PFSK-1 (cell line): ENCODE data around the gene CREB3L1.

Experiments used
- FOXP2 ChIP-seq: optimal IDR thresholded peaks from 2 replicates; pipeline ENCODE3; 2011; ENCODE audit warnings: borderline replicate concordance, control low read depth, inconsistent platforms; ENCODE audit not compliant: insufficient read depth; ENCODE audit errors: extremely low read length, extremely low read depth
- POLR2AphosphoS5 ChIP-seq: IDR thresholded peaks from 2 replicates; pipeline ENCODE4 v1.6.1; 2012; ENCODE audit warnings: low read depth, mild to moderate bottlenecking, control low read depth, low read length, moderate library complexity
- SIN3A ChIP-seq: IDR thresholded peaks from 2 replicates; pipeline ENCODE4 v1.6.1; 2012; ENCODE audit warnings: mild to moderate bottlenecking, low read length, moderate library complexity, borderline replicate concordance; ENCODE audit not compliant: insufficient read depth
- TAF1 ChIP-seq: IDR thresholded peaks from 2 replicates; pipeline ENCODE4 v1.6.1; 2012; ENCODE audit warnings: low read length, control low read depth, borderline replicate concordance; ENCODE audit not compliant: insufficient read depth
- TF ChIP-seq, protein P1 (sequence below), 2 experiments: IDR thresholded peaks; 2 replicates each; pipeline versions ENCODE4 v1.6.1 to v1.8.0; 2011 to 2012; ENCODE audit warnings: low read depth in 2 of 2, low read length in 2 of 2, control low read depth in 1 of 2, inconsistent platforms in 1 of 2, mild to moderate bottlenecking in 1 of 2, moderate library complexity in 1 of 2; ENCODE audit not compliant: insufficient read depth in 1 of 2

The CREB3L1 gene

DNA sequence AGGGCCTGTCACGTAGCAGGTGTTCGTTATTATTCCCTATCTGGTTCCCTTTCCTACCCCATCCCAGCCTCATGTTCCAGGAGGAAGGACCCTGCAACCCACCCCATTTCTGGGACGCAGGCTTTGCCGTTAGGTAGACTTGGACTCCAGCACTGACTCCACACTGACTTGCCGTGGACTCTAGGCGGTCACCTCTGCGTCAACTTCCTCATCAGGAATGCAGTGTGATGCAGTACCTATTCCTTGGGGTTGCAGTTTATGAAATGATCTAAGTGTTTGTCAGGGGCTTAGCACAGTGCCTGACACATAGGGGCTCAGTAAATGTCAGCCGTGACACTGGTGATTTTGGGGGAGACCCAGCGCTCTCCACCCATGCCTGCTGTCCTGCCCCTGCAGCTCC is 86.6 kb downstream of the CREB3L1 start:
- no peak for TF ChIP-seq POLR2AphosphoS5
- TF ChIP-seq TAF1, result no peak
- TF ChIP-seq FOXP2, result no peak
- TF ChIP-seq, protein P1, sequence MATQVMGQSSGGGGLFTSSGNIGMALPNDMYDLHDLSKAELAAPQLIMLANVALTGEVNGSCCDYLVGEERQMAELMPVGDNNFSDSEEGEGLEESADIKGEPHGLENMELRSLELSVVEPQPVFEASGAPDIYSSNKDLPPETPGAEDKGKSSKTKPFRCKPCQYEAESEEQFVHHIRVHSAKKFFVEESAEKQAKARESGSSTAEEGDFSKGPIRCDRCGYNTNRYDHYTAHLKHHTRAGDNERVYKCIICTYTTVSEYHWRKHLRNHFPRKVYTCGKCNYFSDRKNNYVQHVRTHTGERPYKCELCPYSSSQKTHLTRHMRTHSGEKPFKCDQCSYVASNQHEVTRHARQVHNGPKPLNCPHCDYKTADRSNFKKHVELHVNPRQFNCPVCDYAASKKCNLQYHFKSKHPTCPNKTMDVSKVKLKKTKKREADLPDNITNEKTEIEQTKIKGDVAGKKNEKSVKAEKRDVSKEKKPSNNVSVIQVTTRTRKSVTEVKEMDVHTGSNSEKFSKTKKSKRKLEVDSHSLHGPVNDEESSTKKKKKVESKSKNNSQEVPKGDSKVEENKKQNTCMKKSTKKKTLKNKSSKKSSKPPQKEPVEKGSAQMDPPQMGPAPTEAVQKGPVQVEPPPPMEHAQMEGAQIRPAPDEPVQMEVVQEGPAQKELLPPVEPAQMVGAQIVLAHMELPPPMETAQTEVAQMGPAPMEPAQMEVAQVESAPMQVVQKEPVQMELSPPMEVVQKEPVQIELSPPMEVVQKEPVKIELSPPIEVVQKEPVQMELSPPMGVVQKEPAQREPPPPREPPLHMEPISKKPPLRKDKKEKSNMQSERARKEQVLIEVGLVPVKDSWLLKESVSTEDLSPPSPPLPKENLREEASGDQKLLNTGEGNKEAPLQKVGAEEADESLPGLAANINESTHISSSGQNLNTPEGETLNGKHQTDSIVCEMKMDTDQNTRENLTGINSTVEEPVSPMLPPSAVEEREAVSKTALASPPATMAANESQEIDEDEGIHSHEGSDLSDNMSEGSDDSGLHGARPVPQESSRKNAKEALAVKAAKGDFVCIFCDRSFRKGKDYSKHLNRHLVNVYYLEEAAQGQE (IDR thresholded peaks at IDR 0.05; ENCODE audit: insufficient read depth in 1 of 2, low read depth in 2 of 2, low read length in 2 of 2), result no peak
- TF ChIP-seq SIN3A, result no peak

DNA sequence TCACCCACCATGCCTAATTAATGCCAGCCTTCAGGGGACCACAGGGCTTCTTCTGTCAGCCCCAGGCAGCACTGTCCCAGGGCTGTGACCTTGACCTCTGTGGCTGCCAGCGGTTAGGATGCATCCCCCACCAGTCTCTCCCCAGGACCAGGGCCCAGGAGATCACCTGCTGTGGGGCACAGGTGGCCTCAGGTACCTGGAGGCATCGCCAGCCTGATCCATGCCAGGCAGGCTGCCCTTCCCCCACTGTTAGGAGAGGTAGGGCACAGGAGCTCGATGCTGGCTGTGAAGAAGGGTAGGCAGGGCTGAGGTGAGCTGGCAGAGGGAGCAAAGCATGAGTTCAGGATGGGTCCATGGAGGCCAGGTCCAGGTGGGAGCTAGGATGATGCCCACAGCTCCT is 87.3 kb downstream of the CREB3L1 start:
- TF ChIP-seq POLR2AphosphoS5 (no peak), TAF1 (no peak), SIN3A (no peak), FOXP2 (no peak)
- TF ChIP-seq, protein P1 (IDR thresholded peaks at IDR 0.05; ENCODE audit: insufficient read depth in 1 of 2, low read depth in 2 of 2, low read length in 2 of 2), result no peak

DNA sequence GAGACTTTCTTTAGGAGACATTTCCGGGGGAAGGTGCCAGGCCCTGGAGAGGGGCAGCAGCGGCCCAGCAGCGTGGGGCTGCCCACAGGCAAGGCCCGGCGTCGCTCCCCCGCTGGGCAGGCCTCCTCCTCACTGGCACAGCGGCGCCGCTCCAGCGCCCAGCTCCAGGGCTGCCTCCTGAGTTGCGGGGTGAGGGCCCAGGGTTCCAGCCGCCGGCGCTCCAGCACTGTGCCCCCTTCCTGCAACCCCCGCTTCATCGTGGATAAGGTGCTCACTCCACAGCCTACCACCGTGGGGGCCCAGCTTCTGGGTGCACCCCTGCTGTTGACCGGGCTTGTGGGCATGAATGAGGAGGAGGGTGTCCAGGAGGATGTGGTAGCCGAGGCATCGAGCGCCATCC is 88.8 kb downstream of the CREB3L1 start:
- no peak for TF ChIP-seq POLR2AphosphoS5
- TF ChIP-seq TAF1, result no peak
- TF ChIP-seq, protein P1 (IDR thresholded peaks at IDR 0.05; ENCODE audit: insufficient read depth in 1 of 2, low read depth in 2 of 2, low read length in 2 of 2), result no peak
- TF ChIP-seq SIN3A, result no peak
- no peak for TF ChIP-seq FOXP2

DNA sequence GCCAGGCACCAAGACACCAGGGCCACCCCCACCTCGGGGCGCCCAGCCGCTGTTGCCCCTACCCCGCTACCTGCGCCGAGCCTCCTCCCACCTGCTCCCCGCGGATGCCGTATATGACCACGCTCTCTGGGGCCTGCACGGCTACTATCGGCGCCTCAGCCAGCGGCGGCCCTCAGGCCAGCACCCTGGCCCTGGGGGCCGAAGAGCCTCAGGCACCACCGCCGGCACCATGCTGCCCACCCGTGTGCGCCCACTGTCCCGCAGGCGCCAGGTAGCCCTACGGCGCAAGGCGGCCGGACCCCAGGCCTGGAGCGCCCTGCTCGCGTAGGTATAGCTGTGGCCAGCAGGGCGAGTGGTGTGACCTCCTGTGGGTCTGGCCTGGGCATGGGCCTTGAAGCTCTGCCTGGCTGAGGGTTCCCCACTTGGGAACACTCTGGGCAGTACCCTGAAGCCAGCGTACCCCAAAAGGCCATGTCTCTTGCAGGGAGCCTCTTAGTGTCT is 89.2 kb downstream of the CREB3L1 start:
- TF ChIP-seq SIN3A (no peak), TAF1 (no peak), FOXP2 (no peak), POLR2AphosphoS5 (no peak)
- TF ChIP-seq, protein P1 (IDR thresholded peaks at IDR 0.05; ENCODE audit: insufficient read depth in 1 of 2, low read depth in 2 of 2, low read length in 2 of 2), result no peak

DNA sequence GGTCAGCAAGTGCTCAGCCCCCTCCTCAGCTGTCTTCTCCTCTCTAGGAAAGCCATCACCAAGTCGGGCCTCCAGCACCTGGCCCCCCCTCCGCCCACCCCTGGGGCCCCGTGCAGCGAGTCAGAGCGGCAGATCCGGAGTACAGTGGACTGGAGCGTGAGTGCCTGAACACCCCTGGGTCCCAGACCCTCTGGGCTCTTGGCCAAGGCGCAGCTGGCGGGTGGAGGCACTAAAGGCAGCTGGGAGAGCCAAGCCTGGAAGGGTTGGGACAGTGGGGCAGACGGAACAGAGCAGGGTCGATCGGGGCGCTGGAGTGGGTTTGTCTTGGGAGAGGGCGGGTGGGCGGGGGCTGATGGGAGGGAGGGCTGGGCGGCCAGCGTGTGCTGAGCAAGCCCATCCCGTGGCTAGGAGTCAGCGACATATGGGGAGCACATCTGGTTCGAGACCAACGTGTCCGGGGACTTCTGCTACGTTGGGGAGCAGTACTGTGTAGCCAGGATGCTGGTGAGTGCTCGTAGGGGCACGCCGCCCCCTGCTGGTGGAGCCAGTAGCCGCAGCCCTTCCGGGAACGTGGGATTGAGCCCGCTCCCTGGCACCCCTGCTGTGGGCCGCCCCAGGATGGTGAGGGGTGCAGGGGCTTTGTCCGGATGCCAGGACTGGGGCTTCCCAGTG is 89.9 kb downstream of the CREB3L1 start:
- TF ChIP-seq SIN3A (no peak), POLR2AphosphoS5 (no peak), TAF1 (no peak), FOXP2 (no peak)
- TF ChIP-seq, protein P1 (IDR thresholded peaks at IDR 0.05; ENCODE audit: insufficient read depth in 1 of 2, low read depth in 2 of 2, low read length in 2 of 2), result no peak
